D721Med (cell line): ENCODE data around the gene SERINC3.
A peak's percentile ranks its signal among the peaks of the same experiment; 100 is the strongest.

Source experiments
- DNase-seq: peaks from one replicate; pipeline ENCODE4 v3.0.0; 2011; ENCODE audit warnings: low spot score; ENCODE audit not compliant: insufficient read length
- FAIRE-seq: peaks from 2 replicates; lab custom pipeline; 2011; peaks lifted over from hg19 to GRCh38; lab: Jason Lieb, UNC
- CTCF ChIP-seq: IDR thresholded peaks from 2 replicates; pipeline ENCODE4 v1.5.1; 2012; ENCODE audit warnings: mild to moderate bottlenecking, control low read depth; ENCODE audit not compliant: insufficient read depth; ENCODE audit errors: missing control alignments

Gene SERINC3

DNA sequence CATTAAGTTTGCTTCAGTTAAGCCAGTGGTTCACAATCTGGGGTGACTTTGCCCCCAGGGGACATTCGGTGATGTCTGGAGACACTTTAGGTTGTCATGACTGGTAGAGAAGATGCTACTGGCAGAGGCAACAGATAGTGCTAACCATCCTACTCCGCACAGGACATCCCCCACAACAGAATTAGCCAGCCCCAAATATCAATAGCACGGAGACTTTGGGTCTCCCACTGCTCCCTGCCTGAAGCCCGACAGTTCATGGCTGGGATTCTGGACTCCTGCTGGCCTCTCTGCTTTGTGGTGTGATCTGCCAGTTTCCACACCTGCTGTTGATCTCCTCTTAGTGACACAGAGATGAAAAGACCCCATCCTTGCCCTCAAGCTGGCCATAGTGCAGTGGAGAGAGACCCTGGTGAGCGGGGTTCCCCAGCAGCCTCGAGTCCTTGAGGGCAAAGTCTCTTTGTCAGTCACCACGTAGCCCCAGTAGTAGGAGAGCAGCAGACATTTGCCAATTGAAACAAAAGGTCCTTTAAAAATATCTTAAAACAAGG lies 70.9 kb downstream of the SERINC3 start:
- TF ChIP-seq CTCF, result no peak
- DNase-seq (no peak), FAIRE-seq (no peak)

DNA sequence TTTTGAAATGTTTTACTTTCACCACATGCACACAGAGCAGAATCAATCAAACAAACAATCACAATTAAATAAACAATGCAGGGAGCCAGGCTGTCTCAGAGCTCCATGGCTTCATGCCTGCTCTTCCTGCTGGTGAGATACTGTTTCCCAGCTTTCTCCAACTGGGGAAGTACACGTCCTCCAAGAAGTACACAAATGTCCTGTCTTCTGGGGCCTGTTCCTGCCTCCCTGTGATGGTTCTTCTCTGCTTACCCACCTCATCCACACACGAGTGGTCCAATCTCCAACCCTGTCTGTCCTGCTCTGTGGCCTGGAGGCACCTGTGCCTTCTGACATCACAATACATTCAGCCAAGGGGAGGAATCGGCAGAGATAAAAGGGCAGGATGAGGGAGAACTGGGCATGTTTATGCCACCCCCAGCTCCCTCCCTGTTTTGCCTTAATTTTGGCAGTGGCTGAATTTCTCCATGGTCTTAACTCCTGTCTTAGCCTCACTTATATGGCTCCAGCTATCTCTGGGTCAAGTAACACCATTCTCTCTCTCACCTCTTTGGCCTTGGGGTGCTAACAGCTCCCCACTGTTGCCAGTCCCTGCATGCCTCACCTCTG lies 71.5 kb downstream of the SERINC3 start:
- no peak for TF ChIP-seq CTCF
- FAIRE-seq (no peak), DNase-seq (no peak)

DNA sequence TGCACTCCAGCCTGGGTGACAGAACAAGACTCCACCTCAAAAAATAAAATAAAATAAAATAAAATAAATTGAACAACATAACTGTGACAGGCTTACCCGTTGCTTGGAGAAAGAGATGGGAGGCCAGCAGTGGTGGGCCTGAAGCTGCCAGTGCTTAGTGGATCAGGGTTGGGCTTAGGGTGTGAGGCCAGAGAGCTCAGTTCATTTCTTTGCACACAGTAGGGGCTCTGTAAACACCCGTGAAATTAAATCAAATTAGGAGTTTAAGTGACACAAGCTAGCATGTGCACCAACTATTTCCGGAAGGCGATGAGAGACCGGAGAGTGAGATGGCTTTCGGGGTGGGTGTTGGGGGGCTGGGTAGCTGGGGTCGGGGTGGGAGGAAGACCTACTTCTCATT lies 72.0 kb downstream of the SERINC3 start:
- TF ChIP-seq CTCF, result no peak
- no peak for FAIRE-seq
- no peak for DNase-seq

GRCh38 chr20:44448753-44449546 lies 72.9 kb downstream of the SERINC3 start:
- peak; percentile 18 for TF ChIP-seq CTCF
- FAIRE-seq, result no peak
- DNase-seq, result no peak

DNA sequence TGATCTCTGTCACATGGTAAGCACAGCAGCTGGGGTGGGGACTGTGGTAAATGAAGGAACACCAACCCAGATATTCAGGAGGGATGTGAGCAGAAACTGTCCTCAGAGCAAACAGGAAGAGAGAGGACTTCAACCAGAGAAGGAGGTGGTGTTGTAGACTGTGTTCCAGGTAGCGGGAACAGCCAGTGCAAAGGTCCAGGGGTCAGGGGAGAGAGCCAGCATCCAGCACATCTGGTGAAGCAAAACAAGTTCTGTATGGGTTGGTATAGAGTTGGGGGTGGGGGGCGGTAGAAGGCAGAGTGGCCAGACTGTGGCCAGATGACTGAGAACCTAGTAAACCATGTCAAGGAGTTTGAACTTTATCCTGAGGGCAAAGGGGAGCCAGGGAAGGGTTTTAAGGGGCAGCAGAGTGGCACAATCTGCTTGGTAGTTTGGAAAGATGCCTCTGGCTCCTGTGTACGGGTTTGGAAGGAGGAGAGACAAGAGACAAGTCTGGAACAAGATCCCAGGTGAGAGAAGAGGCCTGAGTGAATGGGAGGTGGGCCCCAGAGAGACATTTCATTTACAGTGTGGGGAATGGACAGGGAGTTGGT lies 73.9 kb downstream of the SERINC3 start:
- TF ChIP-seq CTCF, result no peak
- DNase-seq (no peak), FAIRE-seq (no peak)
